Skin of body (tissue), 2 donors: Measurements from ENCODE around the gene GPLD1. TPM values are rescaled to one million over a fixed set of nuclear protein-coding genes. Genes with fewer than 3 reads are reported as not detected.
"Not testable (repeated sequence)": the region's sequence is repeated elsewhere in the genome, so short reads cannot be mapped to it uniquely, and the experiment has no call there.

ENCODE experiments used
- DNase-seq: peaks from one replicate; lab custom pipeline; 2025; lab: John Stamatoyannopoulos, UW
- total RNA-seq: library from RNA; depleted of rRNA; stranded (reverse); fragments of >200 nt; gene quantifications from one replicate; pipeline ENCODE4 v1.2.3, GENCODE V29; 2014

GPLD1 gene
- 10.2 TPM for total RNA-seq

GRCh38 chr6:24489470-24489869 is at the start of gene GPLD1:
GPLD1 (minus strand) TSS chr6:24489578; CDS start chr6:24489511, 67 bp downstream.
- DNase-seq: no peak

- DNase-seq: no peak
Measured at GRCh38 chr6:24537771-24538385, 48.5 kb upstream of the GPLD1 start.

GRCh38 chr6:24537082-24537699 is 47.8 kb upstream of the GPLD1 start:
- DNase-seq: no peak

GRCh38 chr6:24536466-24536865 is 47.1 kb upstream of the GPLD1 start:
- DNase-seq: no peak

GRCh38 chr6:24535210-24535609 is 45.8 kb upstream of the GPLD1 start:
- DNase-seq: no peak

GRCh38 chr6:24534329-24534728 is 45.0 kb upstream of the GPLD1 start:
- no peak for DNase-seq

- DNase-seq: no peak
Measured at GRCh38 chr6:24529985-24530384, 40.6 kb upstream of the GPLD1 start.

GRCh38 chr6:24524805-24525204 is 35.4 kb upstream of the GPLD1 start:
- DNase-seq: no peak

- no peak for DNase-seq
Measured at GRCh38 chr6:24524329-24524728, 35.0 kb upstream of the GPLD1 start.

- DNase-seq: no peak
Measured at GRCh38 chr6:24522228-24523176, 33.1 kb upstream of the GPLD1 start.

- no peak for DNase-seq
Measured at GRCh38 chr6:24520929-24521546, 31.7 kb upstream of the GPLD1 start.

GRCh38 chr6:24517659-24518543 is 28.5 kb upstream of the GPLD1 start:
- DNase-seq: no peak

- DNase-seq: no peak
Measured at GRCh38 chr6:24513602-24514001, 24.2 kb upstream of the GPLD1 start.

GRCh38 chr6:24511976-24512375 is 22.6 kb upstream of the GPLD1 start:
- DNase-seq: not testable (repeated sequence)

- no peak for DNase-seq
Measured at GRCh38 chr6:24506814-24507520, 17.6 kb upstream of the GPLD1 start.

GRCh38 chr6:24504649-24505586 is 15.5 kb upstream of the GPLD1 start:
- peak; percentile 78 for DNase-seq

- no peak for DNase-seq
Measured at GRCh38 chr6:24504287-24504648, 14.9 kb upstream of the GPLD1 start.

- DNase-seq: no peak
Measured at GRCh38 chr6:24501914-24502313, 12.5 kb upstream of the GPLD1 start.

GRCh38 chr6:24501374-24501773 is 12.0 kb upstream of the GPLD1 start:
- no peak for DNase-seq
